Measurements from ENCODE around the gene DCTN1.

The DCTN1 gene

GRCh38 chr2:74369976-74370375 is 10.1 kb downstream of the DCTN1 start:
- ATAC-seq: no peak
- no peak for TF ChIP-seq TCF4 (CRISPR knock-in tag; IDR thresholded peaks at IDR 0.05; ENCODE audit: borderline replicate concordance)
- no peak for TF ChIP-seq SNAI2 (CRISPR knock-in tag; IDR thresholded peaks at IDR 0.05)
- TF ChIP-seq BACH2 (CRISPR knock-in tag; IDR thresholded peaks at IDR 0.05; ENCODE audit: borderline replicate concordance): no peak

GRCh38 chr2:74368499-74368898 is 11.6 kb downstream of the DCTN1 start:
- TF ChIP-seq CREB5 (CRISPR knock-in tag; IDR thresholded peaks at IDR 0.05; ENCODE audit: low read depth): no peak
- TF ChIP-seq CSDC2 (CRISPR knock-in tag; IDR thresholded peaks at IDR 0.05): no peak
- no peak for TF ChIP-seq ZNF70 (CRISPR knock-in tag; IDR thresholded peaks at IDR 0.05)
- no peak for ATAC-seq

- ATAC-seq: no peak
- TF ChIP-seq OSR1 (CRISPR knock-in tag; IDR thresholded peaks at IDR 0.05): no peak
- TF ChIP-seq PPARA (CRISPR knock-in tag; IDR thresholded peaks at IDR 0.05; ENCODE audit: borderline replicate concordance): no peak
- no peak for TF ChIP-seq CREB5 (CRISPR knock-in tag; IDR thresholded peaks at IDR 0.05; ENCODE audit: low read depth)
- no peak for TF ChIP-seq POU6F1 (CRISPR knock-in tag; IDR thresholded peaks at IDR 0.05; ENCODE audit: borderline replicate concordance, low read depth)
- TF ChIP-seq SNAI2 (CRISPR knock-in tag; IDR thresholded peaks at IDR 0.05): no peak
- TF ChIP-seq ZNF565 (CRISPR knock-in tag; conservative IDR thresholded peaks at IDR 0.05; ENCODE audit: low read depth): no peak
- no peak for TF ChIP-seq GLIS3 (CRISPR knock-in tag; IDR thresholded peaks at IDR 0.05)
- TF ChIP-seq ARNTL (CRISPR knock-in tag; IDR thresholded peaks at IDR 0.05; ENCODE audit: borderline replicate concordance, low read depth): no peak
- no peak for TF ChIP-seq PATZ1 (CRISPR knock-in tag; IDR thresholded peaks at IDR 0.05; ENCODE audit: borderline replicate concordance)
- TF ChIP-seq TSHZ2 (CRISPR knock-in tag; IDR thresholded peaks at IDR 0.05): no peak
- no peak for TF ChIP-seq ZFP3 (CRISPR knock-in tag; IDR thresholded peaks at IDR 0.05)
- no peak for TF ChIP-seq ISL1 (CRISPR knock-in tag; IDR thresholded peaks at IDR 0.05)
- TF ChIP-seq RARB (CRISPR knock-in tag; IDR thresholded peaks at IDR 0.05): no peak
- TF ChIP-seq ESRRG (CRISPR knock-in tag; IDR thresholded peaks at IDR 0.05): no peak
Observed at GRCh38 chr2:74367789-74368188, 12.3 kb downstream of the DCTN1 start.

- ATAC-seq: no peak
- TF ChIP-seq ZNF70 (CRISPR knock-in tag; IDR thresholded peaks at IDR 0.05) (no peak), CSRNP3 (CRISPR knock-in tag; IDR thresholded peaks at IDR 0.05) (no peak), ARNTL (CRISPR knock-in tag; IDR thresholded peaks at IDR 0.05; ENCODE audit: borderline replicate concordance, low read depth) (no peak), PPARA (CRISPR knock-in tag; IDR thresholded peaks at IDR 0.05; ENCODE audit: borderline replicate concordance) (no peak), TOX (CRISPR knock-in tag; IDR thresholded peaks at IDR 0.05; ENCODE audit: borderline replicate concordance) (no peak), SNAI2 (CRISPR knock-in tag; IDR thresholded peaks at IDR 0.05) (no peak), GLIS3 (CRISPR knock-in tag; IDR thresholded peaks at IDR 0.05) (no peak), CSDC2 (CRISPR knock-in tag; IDR thresholded peaks at IDR 0.05) (no peak)
Observed at GRCh38 chr2:74366036-74366435, 14.1 kb downstream of the DCTN1 start.

Measured in SK-N-SH treated with all-trans-retinoic acid at 6 μM for 48 hours (cell line).